NCI-H82 treated with DMSO at 0.1 percent for 48 hours (cell line): ENCODE results near the gene EXOC4.

Source experiments
- DNase-seq: peaks from one replicate; lab custom pipeline; 2025; ENCODE audit not compliant: unreplicated experiment; lab: John Stamatoyannopoulos, UW

EXOC4 gene

GRCh38 chr7:133780912-133781311 lies 528.0 kb downstream of the EXOC4 start:
- no peak for DNase-seq

- no peak for DNase-seq
Observed at GRCh38 chr7:133781486-133782090, 528.7 kb downstream of the EXOC4 start.

GRCh38 chr7:133782470-133782869 lies 529.6 kb downstream of the EXOC4 start:
- DNase-seq, result no peak

- DNase-seq, result no peak
Observed at GRCh38 chr7:133783276-133783675, 530.4 kb downstream of the EXOC4 start.

GRCh38 chr7:133784486-133785001 lies 531.7 kb downstream of the EXOC4 start:
- no peak for DNase-seq

GRCh38 chr7:133786401-133786937 lies 533.6 kb downstream of the EXOC4 start:
- no peak for DNase-seq

GRCh38 chr7:133789974-133790373 lies 537.1 kb downstream of the EXOC4 start:
- no peak for DNase-seq

GRCh38 chr7:133790911-133791310 lies 538.0 kb downstream of the EXOC4 start:
- DNase-seq, result no peak

GRCh38 chr7:133794479-133794878 lies 541.6 kb downstream of the EXOC4 start:
- peak; percentile 31 for DNase-seq

- DNase-seq, result no peak
Observed at GRCh38 chr7:133795068-133795665, 542.3 kb downstream of the EXOC4 start.

GRCh38 chr7:133796782-133797745 lies 544.2 kb downstream of the EXOC4 start:
- peak; percentile 96 for DNase-seq

- DNase-seq, result peak; percentile 32
Observed at GRCh38 chr7:133797818-133798520, 545.1 kb downstream of the EXOC4 start.

- no peak for DNase-seq
Observed at GRCh38 chr7:133801341-133801740, 548.5 kb downstream of the EXOC4 start.

- DNase-seq, result no peak
Observed at GRCh38 chr7:133804127-133804526, 551.2 kb downstream of the EXOC4 start.

GRCh38 chr7:133805426-133805825 lies 552.5 kb downstream of the EXOC4 start:
- no peak for DNase-seq

GRCh38 chr7:133807624-133808492 lies 555.0 kb downstream of the EXOC4 start:
- DNase-seq, result no peak

GRCh38 chr7:133808493-133808866 lies 555.6 kb downstream of the EXOC4 start:
- DNase-seq, result no peak

GRCh38 chr7:133812877-133813276 lies 560.0 kb downstream of the EXOC4 start:
- no peak for DNase-seq

- no peak for DNase-seq
Observed at GRCh38 chr7:133815611-133816210, 562.8 kb downstream of the EXOC4 start.
